ELR (cell line): Measurements from ENCODE around the gene KLHL25.

Experiments
- DNase-seq: peaks from one replicate; pipeline ENCODE4 v3.0.0-alpha.2; 2015; ENCODE audit warnings: low read depth

Gene KLHL25

GRCh38 chr15:85745525-85746150 lies 49.1 kb downstream of the KLHL25 start:
- no peak for DNase-seq

- no peak for DNase-seq
Observed at GRCh38 chr15:85745023-85745422, 49.7 kb downstream of the KLHL25 start.

GRCh38 chr15:85744579-85744978 lies 50.1 kb downstream of the KLHL25 start:
- no peak for DNase-seq

- no peak for DNase-seq
Observed at GRCh38 chr15:85743392-85744055, 51.2 kb downstream of the KLHL25 start.

- no peak for DNase-seq
Observed at GRCh38 chr15:85742186-85742821, 52.4 kb downstream of the KLHL25 start.

GRCh38 chr15:85741662-85742061 lies 53.1 kb downstream of the KLHL25 start:
- DNase-seq = no peak

- no peak for DNase-seq
Observed at GRCh38 chr15:85741021-85741421, 53.7 kb downstream of the KLHL25 start.

GRCh38 chr15:85737061-85737460 lies 57.7 kb downstream of the KLHL25 start:
- no peak for DNase-seq

GRCh38 chr15:85733416-85733815 lies 61.3 kb downstream of the KLHL25 start:
- no peak for DNase-seq

- DNase-seq = peak; percentile 73
Observed at GRCh38 chr15:85730001-85730820, 64.5 kb downstream of the KLHL25 start.

- no peak for DNase-seq
Observed at GRCh38 chr15:85727068-85727467, 67.7 kb downstream of the KLHL25 start.

- no peak for DNase-seq
Observed at GRCh38 chr15:85726454-85726853, 68.3 kb downstream of the KLHL25 start.

GRCh38 chr15:85725564-85725963 lies 69.2 kb downstream of the KLHL25 start:
- DNase-seq = no peak

- no peak for DNase-seq
Observed at GRCh38 chr15:85725019-85725418, 69.7 kb downstream of the KLHL25 start.

GRCh38 chr15:85723960-85724945 lies 70.5 kb downstream of the KLHL25 start:
- no peak for DNase-seq

- no peak for DNase-seq
Observed at GRCh38 chr15:85722374-85723152, 72.2 kb downstream of the KLHL25 start.

- DNase-seq = no peak
Observed at GRCh38 chr15:85718981-85719380, 75.7 kb downstream of the KLHL25 start.

GRCh38 chr15:85718271-85718971 lies 76.3 kb downstream of the KLHL25 start:
- DNase-seq = no peak

GRCh38 chr15:85717212-85717611 lies 77.5 kb downstream of the KLHL25 start:
- no peak for DNase-seq

- DNase-seq = no peak
Observed at GRCh38 chr15:85716261-85716660, 78.5 kb downstream of the KLHL25 start.
